ENCODE results near the gene PBRM1. TPM values are rescaled to one million over a fixed set of nuclear protein-coding genes. Genes with fewer than 3 reads are reported as not detected.
"Not testable (repeated sequence)": the region's sequence is repeated elsewhere in the genome, so short reads cannot be mapped to it uniquely, and the experiment has no call there.

The PBRM1 gene
- total RNA-seq, result 40.5 and 51.5 TPM in 2 replicates

GRCh38 chr3:52685709-52686691, at the start of gene PBRM1, which contains the start of gene GNL3:
Gene PBRM1 (minus strand): TSS chr3:52685913.
Gene GNL3 (plus strand): TSS chr3:52686032. CDS start chr3:52686093, 61 bp downstream.
- no peak for DNase-seq (ENCODE audit: low read depth)
- H3K4me3 ChIP-seq (ENCODE audit: low read depth, low read length), result peak within 1 kb of the TSS; percentile 94
- TF ChIP-seq CTCF (conservative IDR thresholded peaks at IDR 0.05; ENCODE audit: low read depth, low read length), result no peak

- no peak overlapping the region for H3K4me3 ChIP-seq (ENCODE audit: low read depth, low read length)
- DNase-seq (ENCODE audit: low read depth), result no peak
- TF ChIP-seq CTCF (conservative IDR thresholded peaks at IDR 0.05; ENCODE audit: low read depth, low read length), result no peak
These were observed 47.7 kb upstream of the PBRM1 start for GRCh38 chr3:52733256-52733891.

GRCh38 chr3:52731590-52731989, 45.9 kb upstream of the PBRM1 start:
- no peak overlapping the region for H3K4me3 ChIP-seq (ENCODE audit: low read depth, low read length)
- DNase-seq (ENCODE audit: low read depth), result no peak
- TF ChIP-seq CTCF (conservative IDR thresholded peaks at IDR 0.05; ENCODE audit: low read depth, low read length), result no peak

GRCh38 chr3:52730681-52731080, 45.0 kb upstream of the PBRM1 start:
- no peak for DNase-seq (ENCODE audit: low read depth)
- no peak for TF ChIP-seq CTCF (conservative IDR thresholded peaks at IDR 0.05; ENCODE audit: low read depth, low read length)
- no peak overlapping the region for H3K4me3 ChIP-seq (ENCODE audit: low read depth, low read length)

GRCh38 chr3:52728753-52729152, 43.0 kb upstream of the PBRM1 start:
- not testable (repeated sequence) for H3K4me3 ChIP-seq (ENCODE audit: low read depth, low read length); DNase-seq (ENCODE audit: low read depth)

- no peak for DNase-seq (ENCODE audit: low read depth)
- no peak for TF ChIP-seq CTCF (conservative IDR thresholded peaks at IDR 0.05; ENCODE audit: low read depth, low read length)
- H3K4me3 ChIP-seq (ENCODE audit: low read depth, low read length), result no peak overlapping the region
These were observed 38.8 kb upstream of the PBRM1 start for GRCh38 chr3:52724511-52724910.

- no peak for DNase-seq (ENCODE audit: low read depth)
- TF ChIP-seq CTCF (conservative IDR thresholded peaks at IDR 0.05; ENCODE audit: low read depth, low read length), result no peak
- H3K4me3 ChIP-seq (ENCODE audit: low read depth, low read length), result no peak overlapping the region
These were observed 38.2 kb upstream of the PBRM1 start for GRCh38 chr3:52723935-52724334.
